Peyer's patch (tissue), 4 donors: ENCODE data around the gene CSF1R.
"Not testable (repeated sequence)": the region's sequence is repeated elsewhere in the genome, so short reads cannot be mapped to it uniquely, and the experiment has no call there.

ENCODE experiments used
- CTCF ChIP-seq, 6 experiments: fragments of 450-650 bp in 4 of 6; fragments of 200-600 bp in 2 of 6; sonication (generic) in 1 of 6; IDR thresholded peaks; one replicate each; pipeline ENCODE4 v1.5.1; 2017 to 2019; ENCODE audit warnings: antibody characterized with exemption in 6 of 6, mild to moderate bottlenecking in 3 of 6, moderate library complexity in 1 of 6
- POLR2A ChIP-seq, 2 donors: fragments of 450-650 bp; IDR thresholded peaks; one replicate each; pipeline ENCODE4 v1.5.1; 2017; ENCODE audit warnings: antibody characterized with exemption in 2 of 2, mild to moderate bottlenecking in 2 of 2, moderate library complexity in 2 of 2

GRCh38 chr5:150028047-150028446, 58.3 kb downstream of the CSF1R start:
- TF ChIP-seq CTCF, POLR2A (IDR thresholded peaks at IDR 0.05): not testable (repeated sequence)
